ENCODE data around the gene PIAS2.

The PIAS2 gene

GRCh38 chr18:46772357-46772756 lies 144.9 kb downstream of the PIAS2 start:
- Histone ChIP-seq H3K36me3 (ENCODE audit: insufficient read depth, insufficient read length, low read length) (no peaks in the 10 kb centered on the region), H3K9me3 (ENCODE audit: insufficient read depth, low read length) (no peaks in the 10 kb centered on the region), H3K27me3 (ENCODE audit: insufficient read depth, insufficient read length) (no peaks in the 10 kb centered on the region), H3K4me3 (ENCODE audit: insufficient read length, low read depth) (no peak overlapping the region), H3K9ac (ENCODE audit: insufficient read length, low read depth) (no peak overlapping the region), H3K4me1 (ENCODE audit: insufficient read depth, insufficient read length) (no peaks in the 10 kb centered on the region)
- TF ChIP-seq ZNF274 (IDR thresholded peaks at IDR 0.05; ENCODE audit: low read depth, low read length) (no peak), SUZ12 (IDR thresholded peaks at IDR 0.05; ENCODE audit: extremely low read depth, insufficient read depth, insufficient read length) (no peak), YY1 (IDR thresholded peaks at IDR 0.05; ENCODE audit: insufficient read depth, insufficient read length) (no peak)
- DNase-seq (ENCODE audit: low read depth, low spot score) = no peak

GRCh38 chr18:46771141-46771540 lies 146.2 kb downstream of the PIAS2 start:
- Histone ChIP-seq H3K4me1 (ENCODE audit: insufficient read depth, insufficient read length) (no peaks in the 10 kb centered on the region), H3K27me3 (ENCODE audit: insufficient read depth, insufficient read length) (no peaks in the 10 kb centered on the region), H3K9me3 (ENCODE audit: insufficient read depth, low read length) (no peaks in the 10 kb centered on the region), H3K4me3 (ENCODE audit: insufficient read length, low read depth) (no peak overlapping the region), H3K36me3 (ENCODE audit: insufficient read depth, insufficient read length, low read length) (no peaks in the 10 kb centered on the region), H3K9ac (ENCODE audit: insufficient read length, low read depth) (no peak overlapping the region)
- DNase-seq (ENCODE audit: low read depth, low spot score) = no peak
- TF ChIP-seq SUZ12 (IDR thresholded peaks at IDR 0.05; ENCODE audit: extremely low read depth, insufficient read depth, insufficient read length) = no peak
- no peak for TF ChIP-seq ZNF274 (IDR thresholded peaks at IDR 0.05; ENCODE audit: low read depth, low read length)
- no peak for TF ChIP-seq YY1 (IDR thresholded peaks at IDR 0.05; ENCODE audit: insufficient read depth, insufficient read length)

- Histone ChIP-seq H3K4me3 (ENCODE audit: insufficient read length, low read depth) (no peak overlapping the region), H3K9ac (ENCODE audit: insufficient read length, low read depth) (no peak overlapping the region), H3K27me3 (ENCODE audit: insufficient read depth, insufficient read length) (no peaks in the 10 kb centered on the region), H3K4me1 (ENCODE audit: insufficient read depth, insufficient read length) (no peaks in the 10 kb centered on the region), H3K36me3 (ENCODE audit: insufficient read depth, insufficient read length, low read length) (no peaks in the 10 kb centered on the region), H3K9me3 (ENCODE audit: insufficient read depth, low read length) (no peaks in the 10 kb centered on the region)
- TF ChIP-seq YY1 (IDR thresholded peaks at IDR 0.05; ENCODE audit: insufficient read depth, insufficient read length) (no peak), SUZ12 (IDR thresholded peaks at IDR 0.05; ENCODE audit: extremely low read depth, insufficient read depth, insufficient read length) (no peak), ZNF274 (IDR thresholded peaks at IDR 0.05; ENCODE audit: low read depth, low read length) (no peak)
- no peak for DNase-seq (ENCODE audit: low read depth, low spot score)
Measured at GRCh38 chr18:46770708-46771107, 146.6 kb downstream of the PIAS2 start.

GRCh38 chr18:46768166-46768921 lies 149.0 kb downstream of the PIAS2 start:
- Histone ChIP-seq H3K9ac (ENCODE audit: insufficient read length, low read depth) (no peak overlapping the region), H3K27me3 (ENCODE audit: insufficient read depth, insufficient read length) (no peaks in the 10 kb centered on the region), H3K4me3 (ENCODE audit: insufficient read length, low read depth) (no peak overlapping the region), H3K9me3 (ENCODE audit: insufficient read depth, low read length) (no peaks in the 10 kb centered on the region), H3K4me1 (ENCODE audit: insufficient read depth, insufficient read length) (no peaks in the 10 kb centered on the region), H3K36me3 (ENCODE audit: insufficient read depth, insufficient read length, low read length) (no peaks in the 10 kb centered on the region)
- TF ChIP-seq ZNF274 (IDR thresholded peaks at IDR 0.05; ENCODE audit: low read depth, low read length) (no peak), YY1 (IDR thresholded peaks at IDR 0.05; ENCODE audit: insufficient read depth, insufficient read length) (no peak), SUZ12 (IDR thresholded peaks at IDR 0.05; ENCODE audit: extremely low read depth, insufficient read depth, insufficient read length) (no peak)
- DNase-seq (ENCODE audit: low read depth, low spot score) = no peak

- TF ChIP-seq YY1 (IDR thresholded peaks at IDR 0.05; ENCODE audit: insufficient read depth, insufficient read length) (no peak), ZNF274 (IDR thresholded peaks at IDR 0.05; ENCODE audit: low read depth, low read length) (no peak), SUZ12 (IDR thresholded peaks at IDR 0.05; ENCODE audit: extremely low read depth, insufficient read depth, insufficient read length) (no peak)
- H3K36me3 ChIP-seq (ENCODE audit: insufficient read depth, insufficient read length, low read length) = no peaks in the 10 kb centered on the region
Measured at GRCh38 chr18:46767217-46767616, 150.1 kb downstream of the PIAS2 start.

GRCh38 chr18:46764586-46764985 lies 152.7 kb downstream of the PIAS2 start:
- H3K4me3 ChIP-seq (ENCODE audit: insufficient read length, low read depth) = no peak overlapping the region
- no peak for DNase-seq (ENCODE audit: low read depth, low spot score)
- no peaks in the 10 kb centered on the region for H3K4me1 ChIP-seq (ENCODE audit: insufficient read depth, insufficient read length)
- no peaks in the 10 kb centered on the region for H3K36me3 ChIP-seq (ENCODE audit: insufficient read depth, insufficient read length, low read length)
- peaks cover 26% of the 10 kb centered on the region for H3K27me3 ChIP-seq (ENCODE audit: insufficient read depth, insufficient read length)
- H3K9me3 ChIP-seq (ENCODE audit: insufficient read depth, low read length) = no peaks in the 10 kb centered on the region
- H3K9ac ChIP-seq (ENCODE audit: insufficient read length, low read depth) = no peak overlapping the region
- no peak for TF ChIP-seq SUZ12 (IDR thresholded peaks at IDR 0.05; ENCODE audit: extremely low read depth, insufficient read depth, insufficient read length)
- TF ChIP-seq ZNF274 (IDR thresholded peaks at IDR 0.05; ENCODE audit: low read depth, low read length) = no peak
- no peak for TF ChIP-seq YY1 (IDR thresholded peaks at IDR 0.05; ENCODE audit: insufficient read depth, insufficient read length)

More at GRCh38 chr18:46767217-46767616, 150.1 kb downstream of the PIAS2 start:
- Histone ChIP-seq H3K9me3 (ENCODE audit: insufficient read depth, low read length) (no peaks in the 10 kb centered on the region), H3K4me1 (ENCODE audit: insufficient read depth, insufficient read length) (no peaks in the 10 kb centered on the region), H3K9ac (ENCODE audit: insufficient read length, low read depth) (no peak overlapping the region), H3K27me3 (ENCODE audit: insufficient read depth, insufficient read length) (peaks cover 2% of the 10 kb centered on the region), H3K4me3 (ENCODE audit: insufficient read length, low read depth) (no peak overlapping the region)
- no peak for DNase-seq (ENCODE audit: low read depth, low spot score)

- no peak overlapping the region for H3K4me3 ChIP-seq (ENCODE audit: insufficient read length, low read depth)
- TF ChIP-seq YY1 (IDR thresholded peaks at IDR 0.05; ENCODE audit: insufficient read depth, insufficient read length) (no peak), SUZ12 (IDR thresholded peaks at IDR 0.05; ENCODE audit: extremely low read depth, insufficient read depth, insufficient read length) (no peak), ZNF274 (IDR thresholded peaks at IDR 0.05; ENCODE audit: low read depth, low read length) (no peak)
- no peak for DNase-seq (ENCODE audit: low read depth, low spot score)
- no peaks in the 10 kb centered on the region for H3K4me1 ChIP-seq (ENCODE audit: insufficient read depth, insufficient read length)
- no peaks in the 10 kb centered on the region for H3K36me3 ChIP-seq (ENCODE audit: insufficient read depth, insufficient read length, low read length)
- H3K9ac ChIP-seq (ENCODE audit: insufficient read length, low read depth) = no peak overlapping the region
- no peaks in the 10 kb centered on the region for H3K9me3 ChIP-seq (ENCODE audit: insufficient read depth, low read length)
- peaks cover 58% of the 10 kb centered on the region for H3K27me3 ChIP-seq (ENCODE audit: insufficient read depth, insufficient read length)
Measured at GRCh38 chr18:46761059-46761769, 156.1 kb downstream of the PIAS2 start.

Measured in NT2/D1 (cell line).